NCI-H2081 (cell line): ENCODE results near the gene PXK.
"Not testable (repeated sequence)": the region's sequence is repeated elsewhere in the genome, so short reads cannot be mapped to it uniquely, and the experiment has no call there.

ENCODE experiments used
- DNase-seq, 2 experiments: peaks; one replicate each; lab custom pipeline; 2025; lab: John Stamatoyannopoulos, UW

The PXK gene

GRCh38 chr3:58323529-58324390, 8.9 kb upstream of the PXK start:
- DNase-seq, result no peak

GRCh38 chr3:58324391-58325390, 8.0 kb upstream of the PXK start:
- DNase-seq, result no peak

- DNase-seq, result no peak
Observed at GRCh38 chr3:58325525-58325992, 7.1 kb upstream of the PXK start.

GRCh38 chr3:58326267-58326900, 6.3 kb upstream of the PXK start:
- DNase-seq, result no peak

GRCh38 chr3:58329150-58329921, 3.4 kb upstream of the PXK start:
- no peak for DNase-seq

- no peak for DNase-seq
Observed at GRCh38 chr3:58329922-58330413, 2.7 kb upstream of the PXK start.

- no peak for DNase-seq
Observed at GRCh38 chr3:58331593-58332152, 1.0 kb upstream of the PXK start.

- DNase-seq, result peak in 1 of 2 experiments; percentile 8
Observed at GRCh38 chr3:58333206-58334012, 717 bp downstream of the PXK start.

- no peak for DNase-seq
Observed at GRCh38 chr3:58334013-58334321, 1.3 kb downstream of the PXK start.

GRCh38 chr3:58334506-58334884, 1.8 kb downstream of the PXK start:
- DNase-seq, result no peak

- DNase-seq, result no peak
Observed at GRCh38 chr3:58335652-58335947, 2.9 kb downstream of the PXK start.

GRCh38 chr3:58336135-58336882, 3.6 kb downstream of the PXK start:
- no peak for DNase-seq

- DNase-seq, result no peak
Observed at GRCh38 chr3:58337190-58337589, 4.5 kb downstream of the PXK start.

- DNase-seq, result not testable (repeated sequence)
Observed at GRCh38 chr3:58339146-58339545, 6.5 kb downstream of the PXK start.

- no peak for DNase-seq
Observed at GRCh38 chr3:58340594-58341244, 8.0 kb downstream of the PXK start.

GRCh38 chr3:58341376-58341775, 8.7 kb downstream of the PXK start:
- no peak for DNase-seq

- DNase-seq, result no peak
Observed at GRCh38 chr3:58342676-58343075, 10.0 kb downstream of the PXK start.

- DNase-seq, result no peak
Observed at GRCh38 chr3:58345457-58345856, 12.8 kb downstream of the PXK start.

GRCh38 chr3:58346368-58346767, 13.7 kb downstream of the PXK start:
- no peak for DNase-seq
